HUES64 (cell line): ENCODE results near the gene CPN2.

ENCODE experiments used
- H3K27ac ChIP-seq: 2 replicates; pipeline ENCODE4 v1.7.0; 2013; ENCODE audit warnings: low read depth, low read length, inconsistent platforms
- H3K27me3 ChIP-seq: 2 replicates; pipeline ENCODE4 v1.6.1; 2013; ENCODE audit warnings: mild to moderate bottlenecking, low read length; ENCODE audit not compliant: insufficient read depth
- H3K36me3 ChIP-seq: 2 replicates; pipeline ENCODE4 v1.6.1; 2013; ENCODE audit warnings: mild to moderate bottlenecking, low read length; ENCODE audit not compliant: insufficient read depth
- H3K4me1 ChIP-seq: 2 replicates; pipeline ENCODE4 v1.6.1; 2013; ENCODE audit warnings: mild to moderate bottlenecking, low read length, moderate library complexity; ENCODE audit not compliant: insufficient read depth
- H3K4me3 ChIP-seq: 2 replicates; pipeline ENCODE4 v1.5.1; 2013; ENCODE audit warnings: mild to moderate bottlenecking, low read length, moderate library complexity
- H3K9ac ChIP-seq: 2 replicates; pipeline ENCODE4 v1.6.1; 2013; ENCODE audit warnings: mild to moderate bottlenecking, low read depth, low read length
- H3K9me3 ChIP-seq: 2 replicates; pipeline ENCODE4 v1.6.1; 2013; ENCODE audit warnings: low read depth, low read length; ENCODE audit not compliant: insufficient read depth
- WGBS: fragments of 150-250, 120-280 bp; methylation state at CpG from one replicate; pipeline ENCODE4 v1.1.7; 2013; ENCODE audit warnings: missing lambda C conversion rate; 5-methylcytosine and 5-hydroxymethylcytosine counted together

CPN2 gene

DNA sequence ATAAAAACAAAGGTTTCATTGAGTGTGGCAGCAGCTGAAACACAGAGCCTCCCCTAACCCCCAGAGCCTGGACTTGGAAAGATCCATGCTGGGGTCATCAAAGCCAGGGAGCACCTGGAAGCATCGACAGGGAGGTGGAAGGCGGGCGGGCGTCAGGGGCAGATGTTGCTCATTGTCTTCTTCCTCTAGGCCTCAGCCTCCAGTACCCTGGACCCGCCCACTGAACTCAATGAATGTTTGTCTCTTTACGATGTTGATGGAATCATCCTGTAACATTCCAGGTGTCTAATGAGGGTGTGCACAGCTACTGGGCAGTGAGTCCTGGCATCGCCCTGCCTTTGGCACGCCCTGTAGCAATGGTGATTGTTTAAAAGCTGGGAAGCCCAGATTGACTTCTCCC, 38.1 kb upstream of the CPN2 start:
- H3K4me3 ChIP-seq: no peak overlapping the region
- no peaks in the 10 kb centered on the region; the same call in 1 of the 2 replicates for H3K4me1 ChIP-seq
- no peaks in the 10 kb centered on the region for H3K27me3 ChIP-seq
- 93% methylated on average over 8 of the region's 8 CpGs for WGBS
- no peaks in the 10 kb centered on the region for H3K36me3 ChIP-seq
- peaks cover 6% of the 10 kb centered on the region; the same call in 1 of the 2 replicates for H3K9me3 ChIP-seq
- H3K9ac ChIP-seq: no peak overlapping the region
- no peak overlapping the region for H3K27ac ChIP-seq

DNA sequence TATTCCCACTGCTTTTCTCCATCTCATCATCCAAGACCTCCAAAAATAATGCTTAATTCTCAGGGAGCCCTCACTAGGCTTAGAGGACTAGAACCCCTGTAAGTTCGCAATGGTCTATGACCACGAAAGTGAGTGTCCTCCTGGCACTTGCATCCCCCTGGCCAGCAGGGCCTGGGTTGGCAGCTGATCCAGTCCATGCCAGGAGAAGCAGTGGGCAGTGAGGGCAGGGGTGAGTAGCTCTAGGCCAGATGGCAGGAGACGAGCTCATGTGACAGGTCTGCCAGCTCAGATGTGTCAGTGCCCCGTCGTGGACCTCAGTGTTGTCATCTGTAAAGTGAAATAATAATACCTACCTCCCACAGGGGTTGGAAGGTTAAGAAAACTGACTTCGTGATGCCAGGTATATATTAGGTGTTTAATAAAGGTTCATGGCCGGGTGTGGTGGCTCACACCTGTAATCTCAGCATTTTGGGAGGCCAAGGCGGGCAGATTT, 36.8 kb upstream of the CPN2 start:
- no peak overlapping the region for H3K27ac ChIP-seq
- H3K27me3 ChIP-seq: no peaks in the 10 kb centered on the region
- H3K9ac ChIP-seq: no peak overlapping the region
- no peaks in the 10 kb centered on the region for H3K36me3 ChIP-seq
- no peaks in the 10 kb centered on the region; the same call in 1 of the 2 replicates for H3K4me1 ChIP-seq
- 95% methylated on average over 6 of the region's 8 CpGs for WGBS
- H3K9me3 ChIP-seq: peaks cover 6% of the 10 kb centered on the region; the same call in 1 of the 2 replicates
- no peak overlapping the region for H3K4me3 ChIP-seq

DNA sequence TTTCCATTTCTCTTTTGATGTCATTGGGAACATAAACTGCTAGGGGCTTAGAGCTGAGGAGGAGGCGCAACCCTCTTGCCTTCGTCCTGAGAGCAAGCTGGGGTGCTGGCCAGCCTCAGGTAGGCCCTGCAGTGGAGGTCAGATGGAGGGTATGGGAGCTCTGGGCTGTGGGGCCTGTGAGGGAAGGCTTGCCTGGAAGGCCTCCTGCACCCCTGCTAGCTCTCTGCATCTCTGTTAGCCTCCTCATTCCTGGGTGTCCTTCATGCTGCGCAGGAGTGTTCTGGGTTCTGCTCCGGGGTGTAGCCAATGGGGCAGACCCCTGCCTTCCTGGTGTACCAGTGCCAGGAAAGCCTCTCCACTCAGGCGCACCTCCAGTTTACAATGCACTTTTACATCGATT, 36.1 kb upstream of the CPN2 start:
- Histone ChIP-seq H3K27ac (no peak overlapping the region), H3K27me3 (no peaks in the 10 kb centered on the region), H3K36me3 (no peaks in the 10 kb centered on the region), H3K9me3 (peaks cover 6% of the 10 kb centered on the region; the same call in 1 of the 2 replicates), H3K9ac (no peak overlapping the region), H3K4me3 (no peak overlapping the region), H3K4me1 (peaks cover 5% of the 10 kb centered on the region; the same call in 1 of the 2 replicates)
- 96% methylated on average over 6 of the region's 6 CpGs for WGBS

DNA sequence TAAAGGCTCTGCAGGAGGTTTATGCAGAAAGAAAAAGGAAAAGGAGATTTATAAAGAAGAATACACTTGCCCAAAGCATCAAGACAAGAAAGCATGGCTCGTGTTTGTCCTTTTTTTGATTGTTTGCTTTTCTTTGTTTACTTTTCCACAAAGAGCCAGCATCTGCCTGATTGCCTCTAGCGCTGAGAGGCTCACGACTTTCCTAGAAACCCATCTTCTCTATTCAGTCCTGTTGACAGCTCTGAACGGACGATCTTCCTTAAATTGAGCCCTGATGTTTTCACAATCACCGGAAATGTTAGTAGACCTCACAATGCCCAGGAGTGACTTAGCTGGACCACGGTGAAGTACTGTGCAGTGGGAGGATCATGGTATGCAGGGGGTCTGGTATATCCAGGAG, 35.5 kb upstream of the CPN2 start:
- H3K4me1 ChIP-seq: peaks cover 6% of the 10 kb centered on the region; the same call in 1 of the 2 replicates
- peaks cover 6% of the 10 kb centered on the region; the same call in 1 of the 2 replicates for H3K9me3 ChIP-seq
- no peak overlapping the region for H3K4me3 ChIP-seq
- 79% methylated on average over 7 of the region's 7 CpGs for WGBS
- H3K27me3 ChIP-seq: no peaks in the 10 kb centered on the region
- no peaks in the 10 kb centered on the region for H3K36me3 ChIP-seq
- no peak overlapping the region for H3K27ac ChIP-seq
- H3K9ac ChIP-seq: no peak overlapping the region

DNA sequence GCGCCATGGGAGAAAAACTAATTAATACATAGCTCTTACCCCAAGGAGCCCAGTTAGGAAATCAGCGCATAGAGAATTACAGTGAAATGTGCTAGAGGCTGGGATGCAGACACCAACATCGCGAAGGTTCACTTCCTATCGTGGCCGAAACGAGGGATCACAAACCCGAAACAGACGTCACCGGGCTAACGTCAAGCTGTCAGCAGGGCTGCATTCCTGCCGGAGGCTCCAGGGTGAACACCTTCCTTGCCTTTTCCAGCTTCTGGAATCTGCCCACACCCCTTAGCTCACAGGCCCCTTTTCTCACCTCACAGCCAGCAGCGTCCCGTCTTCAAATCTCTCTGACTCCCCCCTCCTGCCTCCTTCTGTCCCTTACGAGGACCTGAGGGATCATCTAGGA, 34.9 kb upstream of the CPN2 start:
- H3K27me3 ChIP-seq: no peaks in the 10 kb centered on the region
- peaks cover 6% of the 10 kb centered on the region; the same call in 1 of the 2 replicates for H3K9me3 ChIP-seq
- no peak overlapping the region for H3K27ac ChIP-seq
- no peaks in the 10 kb centered on the region for H3K36me3 ChIP-seq
- H3K9ac ChIP-seq: no peak overlapping the region
- H3K4me1 ChIP-seq: peaks cover 6% of the 10 kb centered on the region; the same call in 1 of the 2 replicates
- no peak overlapping the region for H3K4me3 ChIP-seq
- WGBS: 81% methylated on average over 15 of the region's 15 CpGs

DNA sequence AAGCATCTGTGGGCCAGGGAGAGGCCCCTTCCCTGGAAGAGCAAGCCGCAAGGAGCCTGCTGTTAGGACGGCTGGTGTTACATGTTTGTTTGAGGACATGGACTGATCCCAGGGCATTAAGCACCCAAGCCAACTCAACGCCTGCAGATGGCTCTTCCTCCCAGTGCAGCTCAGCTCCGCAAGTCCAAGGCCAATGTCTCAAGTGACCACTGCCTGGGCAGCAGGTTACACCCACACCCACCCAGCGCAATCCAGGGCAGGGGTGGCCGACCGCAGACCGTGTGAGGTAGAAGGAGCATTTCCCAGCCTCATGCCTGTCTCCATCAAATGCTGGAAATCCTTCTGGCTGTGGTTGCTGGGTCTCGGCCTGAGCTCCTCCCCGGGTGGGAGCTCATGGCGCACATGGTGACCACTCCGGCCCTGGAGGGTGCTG, 33.5 kb upstream of the CPN2 start:
- Histone ChIP-seq H3K4me1 (peaks cover 6% of the 10 kb centered on the region; the same call in 1 of the 2 replicates), H3K4me3 (no peak overlapping the region), H3K9ac (no peak overlapping the region), H3K9me3 (no peaks in the 10 kb centered on the region), H3K36me3 (no peaks in the 10 kb centered on the region), H3K27ac (no peak overlapping the region), H3K27me3 (no peaks in the 10 kb centered on the region)
- 95% methylated on average over 12 of the region's 12 CpGs for WGBS

DNA sequence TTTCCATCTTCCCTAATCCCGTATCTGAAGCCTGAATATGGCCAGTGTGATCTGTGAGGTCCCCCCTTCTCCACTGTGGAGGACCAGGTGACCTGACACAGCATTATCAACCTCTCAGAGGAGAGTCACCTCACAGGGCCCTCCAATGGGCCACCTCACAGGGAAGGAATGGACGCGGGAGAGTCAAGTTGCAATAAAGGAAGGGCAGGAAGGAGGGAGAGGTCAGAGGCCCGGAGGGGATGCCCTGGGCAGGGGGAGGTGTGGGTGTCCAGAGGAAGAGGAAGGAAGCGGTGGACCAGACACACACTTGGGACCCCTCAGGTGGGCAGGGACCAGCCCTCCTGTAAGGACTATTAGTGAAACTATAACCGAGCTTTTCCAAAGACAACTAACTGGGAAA, 33.0 kb upstream of the CPN2 start:
- Histone ChIP-seq H3K4me3 (no peak overlapping the region), H3K9me3 (no peaks in the 10 kb centered on the region), H3K4me1 (peaks cover 6% of the 10 kb centered on the region; the same call in 1 of the 2 replicates), H3K36me3 (no peaks in the 10 kb centered on the region), H3K27me3 (no peaks in the 10 kb centered on the region), H3K9ac (no peak overlapping the region), H3K27ac (no peak overlapping the region)
- 85% methylated on average over 6 of the region's 6 CpGs for WGBS

DNA sequence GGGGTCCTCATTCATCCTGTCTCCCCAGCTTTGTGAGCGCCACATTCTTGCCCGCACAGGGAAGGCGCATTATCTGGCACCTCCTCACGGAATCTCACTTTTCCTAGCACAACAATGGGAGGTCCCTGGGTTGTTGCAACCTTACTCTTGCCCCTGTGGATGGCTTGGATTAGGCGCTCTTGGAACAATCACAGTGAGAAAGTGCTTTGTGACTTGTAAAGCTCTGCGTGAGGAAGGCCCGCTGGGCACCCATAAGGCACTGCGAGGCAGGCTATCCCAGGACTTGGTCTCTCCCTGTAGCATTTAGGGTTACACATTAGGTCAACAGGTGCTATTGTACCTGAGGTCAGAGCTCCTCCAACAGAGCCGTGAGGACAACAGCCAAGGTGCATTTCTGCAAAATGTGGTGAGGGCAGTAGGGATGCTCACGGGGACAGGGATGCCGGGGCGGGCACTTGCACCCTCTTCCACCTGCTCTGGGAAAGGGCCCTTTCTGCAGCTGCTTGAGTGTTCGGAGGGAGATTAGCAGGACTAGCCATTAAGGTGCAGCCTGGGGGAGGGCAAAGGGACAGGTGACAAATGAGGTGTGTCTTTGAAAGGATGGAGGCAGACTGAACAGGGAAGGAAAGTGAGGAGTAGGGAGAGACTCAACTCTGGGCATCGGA, 32.3 kb upstream of the CPN2 start:
- Histone ChIP-seq H3K4me3 (no peak overlapping the region), H3K9ac (no peak overlapping the region), H3K4me1 (peaks cover 6% of the 10 kb centered on the region; the same call in 1 of the 2 replicates), H3K27ac (no peak overlapping the region), H3K36me3 (no peaks in the 10 kb centered on the region), H3K9me3 (no peaks in the 10 kb centered on the region), H3K27me3 (no peaks in the 10 kb centered on the region)
- 83% methylated on average over 14 of the region's 14 CpGs for WGBS

DNA sequence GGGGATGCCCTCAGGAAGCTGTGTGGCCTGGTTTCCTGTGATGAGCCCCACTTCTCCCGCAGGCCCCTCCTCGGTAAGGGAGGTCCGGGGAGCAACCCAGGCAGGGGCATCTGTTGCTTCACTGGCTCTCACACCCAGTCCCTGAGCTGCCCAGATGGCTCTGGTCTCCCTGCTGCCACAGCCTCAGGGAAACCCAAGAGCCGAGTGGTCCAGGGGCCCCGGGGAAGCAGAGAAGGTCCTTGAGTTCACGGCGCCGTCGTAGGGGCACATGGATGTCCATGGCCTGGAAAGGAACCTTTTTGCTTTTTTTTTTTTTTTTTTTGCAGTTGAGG, 31.7 kb upstream of the CPN2 start:
- no peak overlapping the region for H3K9ac ChIP-seq
- peaks cover 6% of the 10 kb centered on the region; the same call in 1 of the 2 replicates for H3K4me1 ChIP-seq
- H3K4me3 ChIP-seq: no peak overlapping the region
- H3K27ac ChIP-seq: no peak overlapping the region
- no peaks in the 10 kb centered on the region for H3K36me3 ChIP-seq
- H3K27me3 ChIP-seq: no peaks in the 10 kb centered on the region
- 88% methylated on average over 9 of the region's 9 CpGs for WGBS
- no peaks in the 10 kb centered on the region for H3K9me3 ChIP-seq

DNA sequence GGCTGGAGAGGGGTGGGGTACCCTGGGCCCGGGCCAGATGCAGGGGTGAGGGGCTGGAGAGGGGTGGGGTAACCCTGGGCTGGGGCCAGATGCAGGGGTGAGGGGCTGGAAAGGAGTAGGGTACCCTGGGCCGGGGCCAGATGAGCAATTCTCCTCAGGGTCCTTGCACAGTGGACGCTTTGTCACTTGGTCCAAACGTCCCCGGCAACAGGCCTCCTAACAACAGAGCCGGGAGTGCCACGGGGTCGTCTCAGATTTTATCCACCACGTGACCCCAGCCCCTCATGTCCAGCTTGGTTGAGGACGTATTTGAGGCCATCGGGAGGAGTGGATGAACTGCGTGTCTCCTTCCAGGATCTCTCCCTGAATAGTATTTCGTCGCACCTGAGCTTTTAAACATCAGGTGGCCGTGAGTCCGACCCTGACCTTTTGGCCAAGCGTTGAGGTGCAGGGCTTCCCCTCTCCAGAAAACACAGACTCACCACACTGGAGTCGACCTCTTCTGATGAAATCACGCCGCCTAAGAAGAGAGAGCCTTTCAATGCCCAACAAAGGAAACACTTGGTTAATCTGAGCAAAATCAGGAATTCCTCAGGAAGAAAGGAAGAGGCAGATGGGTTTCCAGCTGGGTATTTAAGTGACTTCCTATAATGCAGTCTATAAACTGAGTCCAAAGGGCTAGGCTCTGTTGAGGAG, 31.2 kb upstream of the CPN2 start:
- H3K4me3 ChIP-seq: no peak overlapping the region
- no peaks in the 10 kb centered on the region for H3K36me3 ChIP-seq
- no peak overlapping the region for H3K9ac ChIP-seq
- WGBS: 86% methylated on average over 20 of the region's 20 CpGs
- H3K27me3 ChIP-seq: no peaks in the 10 kb centered on the region
- H3K27ac ChIP-seq: no peak overlapping the region; the same call in 1 of the 2 replicates
- no peaks in the 10 kb centered on the region for H3K9me3 ChIP-seq
- H3K4me1 ChIP-seq: peaks cover 6% of the 10 kb centered on the region; the same call in 1 of the 2 replicates

DNA sequence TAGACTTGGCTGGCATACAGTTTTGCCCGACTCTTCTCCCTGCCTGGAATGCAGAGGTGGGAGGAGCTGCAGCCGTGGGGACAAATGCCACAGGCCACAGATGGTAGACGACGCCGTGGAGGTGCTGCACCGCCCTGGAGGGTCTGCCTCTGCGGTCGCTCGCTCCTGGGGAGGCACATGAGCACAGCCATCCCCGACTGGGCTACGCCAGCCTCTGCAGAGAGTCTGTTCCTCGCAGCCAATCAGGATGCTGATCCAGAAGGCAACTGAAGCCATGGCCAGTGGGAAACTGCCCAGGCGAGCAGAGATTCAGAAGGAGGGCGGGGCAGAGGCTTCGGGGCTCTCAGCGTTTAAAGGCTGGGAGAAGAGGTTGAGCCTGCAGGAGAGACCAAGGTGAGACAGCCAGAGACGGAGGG, 30.3 kb upstream of the CPN2 start:
- Histone ChIP-seq H3K4me3 (no peak overlapping the region), H3K9ac (no peak overlapping the region), H3K27ac (no peak overlapping the region), H3K27me3 (no peaks in the 10 kb centered on the region), H3K4me1 (0 out of 2 replicates have a peak, but pooled peaks cover 6% of the 10 kb centered on the region), H3K36me3 (no peaks in the 10 kb centered on the region), H3K9me3 (no peaks in the 10 kb centered on the region)
- 73% methylated on average over 17 of the region's 17 CpGs for WGBS
